ENCODE measurements around the gene HOOK2.
"Not testable (repeated sequence)": the region's sequence is repeated elsewhere in the genome, so short reads cannot be mapped to it uniquely, and the experiment has no call there.

Gene HOOK2

GRCh38 chr19:12751635-12752034 lies 23.7 kb downstream of the HOOK2 start, which contains the start of gene BEST2:
BEST2 (plus strand) TSS chr19:12751791; CDS start chr19:12752593, 802 bp downstream.
- DNase-seq = no peak

DNA sequence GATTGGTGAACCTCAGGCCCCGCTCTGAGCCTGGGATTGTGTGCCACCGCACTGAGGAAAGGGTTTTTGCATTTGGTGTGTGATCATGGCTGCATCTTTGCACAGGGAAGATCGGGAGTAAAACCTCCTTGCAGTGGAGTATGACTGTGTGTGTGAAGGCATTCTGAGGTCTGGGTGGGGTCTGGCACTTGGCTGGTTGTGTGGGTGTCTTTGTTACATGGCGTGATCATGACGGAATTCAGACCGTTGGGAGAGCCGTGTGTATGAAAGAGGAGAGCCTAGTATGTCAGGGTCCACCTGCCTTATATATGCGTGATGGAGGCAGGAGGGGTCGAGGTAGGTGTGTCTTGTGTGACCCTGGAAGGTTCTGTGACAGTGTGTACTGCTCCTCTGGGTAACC lies 24.5 kb downstream of the HOOK2 start:
- no peak for DNase-seq

GRCh38 chr19:12749938-12750521 lies 25.3 kb downstream of the HOOK2 start:
- DNase-seq = no peak

DNA sequence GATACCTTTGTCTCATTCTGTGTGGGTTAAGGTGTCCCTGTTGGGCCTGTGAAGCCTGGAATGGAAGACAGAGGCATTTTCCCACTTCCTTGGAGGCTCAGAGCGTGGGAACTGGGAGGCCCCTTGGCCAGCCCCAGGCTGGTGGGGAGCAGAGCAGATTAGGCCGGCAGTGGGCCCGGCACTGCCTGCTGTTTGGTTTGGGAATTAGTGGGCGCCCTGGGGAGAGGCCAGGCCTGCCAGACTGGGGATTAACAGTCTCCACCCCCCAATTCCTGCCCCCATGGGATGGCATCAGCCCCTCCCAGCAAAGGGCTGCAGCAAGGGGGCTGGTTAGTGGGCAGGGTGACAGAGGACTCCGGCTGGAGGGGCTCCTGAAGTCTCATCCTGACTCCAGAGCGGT lies 26.9 kb downstream of the HOOK2 start:
- no peak for DNase-seq

DNA sequence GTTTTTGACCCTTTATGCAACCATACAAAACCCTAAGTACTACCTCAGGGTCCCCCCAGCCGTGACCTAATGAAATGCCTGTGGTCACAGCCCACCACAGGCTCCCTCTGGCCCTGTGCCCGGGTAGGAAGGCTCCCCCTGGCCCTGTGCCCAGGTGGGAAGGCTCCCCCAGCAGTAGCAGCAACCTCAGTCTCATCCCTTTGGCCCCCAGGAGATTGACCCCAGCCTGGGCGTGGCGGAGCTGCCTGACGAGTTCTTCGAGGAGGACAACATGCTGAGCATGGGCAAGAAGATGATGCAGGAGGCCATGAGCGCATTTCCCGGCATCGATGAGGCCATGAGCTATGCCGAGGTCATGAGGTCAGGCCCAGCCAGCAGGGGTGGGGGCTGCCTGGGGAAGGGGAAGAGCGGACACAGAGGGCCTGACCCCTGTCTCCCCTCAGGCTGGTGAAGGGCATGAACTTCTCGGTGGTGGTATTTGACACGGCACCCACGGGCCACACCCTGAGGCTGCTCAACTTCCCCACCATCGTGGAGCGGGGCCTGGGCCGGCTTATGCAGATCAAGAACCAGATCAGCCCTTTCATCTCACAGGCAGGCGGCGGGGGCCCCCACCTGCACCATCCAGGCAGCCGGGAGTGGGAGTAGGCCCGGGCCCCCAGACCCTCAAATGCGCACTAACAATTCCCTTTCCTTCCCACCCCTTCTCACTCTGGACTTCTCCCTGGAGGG lies 30.0 kb downstream of the HOOK2 start:
- no peak for DNase-seq

DNA sequence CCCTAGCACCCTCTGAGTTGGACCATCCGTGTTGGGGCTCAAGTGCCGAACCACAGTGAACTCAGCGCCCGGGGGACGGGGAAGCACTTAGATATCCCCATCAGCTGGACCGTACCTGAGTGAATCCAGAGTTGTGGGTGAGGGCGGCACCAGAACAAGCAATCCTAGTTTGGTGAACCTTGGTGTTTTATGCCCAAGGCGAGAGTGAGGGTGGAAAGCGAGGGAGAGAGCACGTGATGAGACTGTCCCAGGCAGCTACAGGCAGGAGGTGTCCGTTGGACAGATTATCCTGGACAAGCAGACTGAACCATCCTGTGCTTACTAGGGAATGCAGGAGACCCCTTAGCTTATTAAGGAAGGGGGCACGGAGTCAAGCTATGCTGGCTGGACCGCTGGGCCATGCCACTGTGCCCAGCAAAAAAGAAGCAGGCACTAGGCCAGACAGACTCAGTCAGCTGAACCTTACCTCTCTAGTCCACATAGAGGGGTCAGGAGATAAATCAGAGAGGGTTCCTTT lies 37.5 kb downstream of the HOOK2 start:
- no peak for DNase-seq

GRCh38 chr19:12736995-12737834 lies 38.1 kb downstream of the HOOK2 start, which contains the start of gene GET3:
GET3 (plus strand) TSS chr19:12737497; CDS start chr19:12737506, 9 bp downstream.
- peak; percentile 92 for DNase-seq

GRCh38 chr19:12733369-12734214 lies 41.8 kb downstream of the HOOK2 start:
- DNase-seq = peak; percentile 80

DNA sequence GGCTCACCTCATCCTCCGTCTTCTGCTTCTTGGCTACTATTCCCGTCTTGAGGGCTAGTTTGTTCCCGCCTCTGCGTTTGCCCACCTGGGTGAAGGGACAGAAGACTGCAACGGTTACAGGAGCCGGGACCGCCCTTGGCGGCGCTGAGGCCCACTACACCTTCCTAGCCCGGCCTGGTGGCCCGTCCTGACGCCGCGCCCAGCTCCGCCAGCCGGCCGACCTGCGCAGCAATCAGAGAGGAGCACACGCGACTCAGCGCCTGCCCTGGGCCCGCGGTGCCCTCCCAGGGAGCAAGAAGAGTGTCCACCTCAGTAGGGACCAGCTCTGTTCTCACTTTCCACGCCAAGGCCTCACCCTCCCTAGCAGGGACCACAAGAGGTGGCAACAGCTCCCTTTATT lies 44.0 kb downstream of the HOOK2 start:
- no peak for DNase-seq

DNA sequence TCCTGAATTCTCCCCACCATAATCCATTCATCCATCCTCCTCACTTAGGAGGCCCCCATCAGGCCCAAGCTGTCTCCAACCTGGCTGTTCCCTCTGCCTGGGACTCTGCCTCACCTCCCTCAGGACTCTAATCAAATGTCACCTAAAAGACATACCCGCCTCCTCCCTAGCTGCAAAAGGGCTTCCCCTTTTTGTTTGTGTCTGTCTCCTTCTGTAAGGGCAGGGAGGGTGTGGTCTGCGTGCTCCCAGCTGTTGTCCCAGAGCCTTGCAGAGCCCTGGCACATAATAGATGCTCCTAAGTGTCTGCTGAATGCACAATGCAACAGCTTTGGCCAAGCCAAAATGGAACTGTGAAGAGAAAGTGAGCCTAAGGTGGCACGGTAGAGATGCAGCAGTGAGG lies 45.3 kb downstream of the HOOK2 start:
- DNase-seq = no peak

- DNase-seq = no peak
Observed at GRCh38 chr19:12727745-12728433, 47.5 kb downstream of the HOOK2 start.

DNA sequence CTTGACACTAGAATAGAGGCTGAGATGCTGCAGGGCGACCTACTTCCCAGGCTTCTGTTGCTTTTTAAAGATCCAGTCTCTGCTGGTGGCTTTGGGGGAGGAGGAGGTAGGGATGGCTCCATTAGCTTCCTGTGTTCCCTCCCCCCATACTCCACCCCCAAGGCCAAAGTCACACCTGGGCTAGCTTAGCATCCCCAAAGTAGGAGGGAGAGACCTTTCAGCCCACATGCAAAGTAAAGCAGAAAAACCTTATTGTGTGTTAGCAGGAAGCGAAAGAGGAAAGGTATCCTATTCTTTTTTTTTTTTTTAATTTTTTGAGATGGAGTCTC lies 48.4 kb downstream of the HOOK2 start:
- no peak for DNase-seq

DNA sequence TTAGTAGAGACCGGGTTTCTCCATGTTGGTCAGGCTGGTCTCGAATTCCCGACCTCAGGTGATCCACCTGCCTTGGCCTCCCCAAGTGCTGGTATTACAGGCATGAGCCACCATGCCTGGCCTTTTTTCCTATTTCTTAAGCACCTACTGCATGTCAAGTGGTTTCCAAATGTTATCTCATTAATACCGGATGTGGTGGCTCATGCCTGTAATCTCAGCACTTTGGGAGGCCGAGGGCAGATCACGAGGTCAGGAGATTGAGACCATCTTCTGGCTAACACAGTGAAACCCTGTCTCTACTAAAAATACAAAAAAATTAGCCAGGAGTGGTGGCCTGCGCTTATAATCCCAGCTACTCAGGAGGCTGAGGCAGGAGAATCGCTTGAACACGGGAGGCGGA lies 49.7 kb downstream of the HOOK2 start:
- DNase-seq = not testable (repeated sequence)

DNA sequence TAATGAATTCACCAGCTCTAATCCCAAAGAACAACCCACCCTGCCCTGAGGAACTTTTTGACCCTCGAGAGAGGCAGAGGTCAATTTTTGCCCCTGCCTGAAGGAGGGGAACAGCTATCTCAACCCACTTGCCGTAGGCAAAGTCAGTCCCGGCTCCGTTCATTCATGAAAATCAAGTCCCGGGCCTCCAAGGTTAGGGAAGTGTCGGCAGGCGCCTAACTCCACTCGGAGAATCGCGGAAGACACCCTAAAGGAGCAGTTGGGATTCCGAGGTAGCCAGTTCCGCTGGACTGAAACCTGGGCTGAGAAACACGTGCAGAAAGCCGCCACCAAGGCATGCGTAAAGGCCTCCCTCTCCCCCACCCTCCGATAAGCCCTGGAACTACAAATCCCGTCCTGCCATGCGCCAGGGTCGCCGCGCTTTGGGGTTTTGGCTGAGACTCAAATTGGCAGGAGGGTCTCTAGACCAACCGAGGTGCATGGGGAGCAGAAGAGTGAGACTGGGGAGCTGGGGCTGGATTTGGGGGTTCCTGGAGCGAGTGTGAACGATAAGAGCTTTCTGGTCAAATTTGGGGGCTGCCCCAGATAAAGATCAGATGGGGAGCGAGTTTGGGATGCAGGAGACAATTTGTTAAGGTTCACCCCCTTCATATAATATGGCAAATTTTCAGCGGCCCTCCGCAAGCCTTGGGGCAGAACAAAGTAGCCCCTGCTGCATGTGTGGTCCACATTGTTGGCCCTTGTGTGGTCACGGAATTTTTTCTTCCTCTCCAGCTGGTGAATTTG lies 51.5 kb downstream of the HOOK2 start, which contains the start of gene TNPO2:
TNPO2 (minus strand) TSS at position 292 of the 786 bp plus-strand sequence. CDS start 2,955 bp downstream, outside the sequence.
- peak; percentile 83 for DNase-seq

DNA sequence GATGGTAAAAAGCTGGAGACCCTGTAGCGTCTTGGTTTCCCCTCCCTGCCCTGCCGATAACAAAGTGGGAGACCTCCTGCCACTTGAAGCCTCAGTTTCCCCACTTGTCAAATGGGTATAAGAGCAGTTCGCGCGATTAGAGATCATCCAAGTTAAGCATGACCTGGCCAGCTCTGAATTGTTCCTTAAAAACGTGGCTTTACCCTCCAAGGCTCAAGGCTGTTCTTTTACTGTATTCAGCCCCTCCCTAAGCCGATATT lies 52.0 kb downstream of the HOOK2 start:
- no peak for DNase-seq

- DNase-seq = peak; percentile 99
Observed at GRCh38 chr19:12722566-12723380, 52.6 kb downstream of the HOOK2 start.

DNA sequence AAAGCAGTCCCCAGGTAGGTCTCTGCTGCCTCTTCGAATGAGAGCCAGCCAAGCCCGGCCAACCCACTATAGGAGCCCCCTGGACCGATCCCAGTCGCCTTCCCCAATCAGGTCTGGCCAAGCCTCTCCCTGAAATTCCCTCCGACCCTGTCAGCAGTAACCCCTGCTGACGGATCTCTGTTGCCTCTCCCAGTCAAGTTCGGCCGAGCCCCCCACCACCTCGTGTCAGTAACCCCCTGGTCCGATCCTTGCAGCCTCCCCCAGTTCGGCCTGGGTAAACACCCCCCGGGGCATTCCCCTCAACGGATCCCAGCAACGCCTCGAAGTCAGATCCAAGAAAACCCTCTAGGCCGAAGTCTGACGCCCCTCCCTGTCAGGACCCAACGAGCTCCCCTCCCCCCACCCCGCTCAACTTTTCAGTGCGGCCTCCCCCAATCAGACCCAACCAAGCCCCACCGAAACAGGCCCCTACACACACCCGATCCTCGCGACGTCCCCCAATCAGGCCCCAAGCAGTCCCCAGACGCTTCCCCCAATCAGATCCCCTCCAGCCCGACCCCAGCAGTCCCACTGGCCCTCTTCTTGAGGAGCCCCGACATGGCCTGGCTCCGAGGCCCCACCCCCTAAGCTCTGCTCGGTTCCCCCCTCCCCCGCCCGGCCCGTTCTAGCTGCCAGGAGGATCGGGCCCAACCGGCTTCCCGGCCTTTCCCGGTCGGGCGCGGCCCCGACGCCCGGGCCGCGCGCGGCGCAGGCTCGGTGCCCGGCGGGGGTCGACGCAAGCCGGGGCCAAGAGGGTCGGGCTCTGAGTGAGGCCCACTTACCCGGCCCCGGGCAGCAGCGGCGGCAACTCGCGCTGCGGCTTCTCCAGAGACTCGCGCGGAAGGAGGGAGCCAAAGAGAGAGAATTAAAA lies 53.4 kb downstream of the HOOK2 start:
- peak; percentile 48 for DNase-seq

GRCh38 chr19:12720851-12721655 lies 54.3 kb downstream of the HOOK2 start:
- DNase-seq = no peak

Measured in RPMI8226 (cell line).